Adrenal gland (tissue), 12 donors: Measurements from ENCODE around the gene VTN. TPM values are rescaled to one million over a fixed set of nuclear protein-coding genes. Genes with fewer than 3 reads are reported as not detected.

Experiments
- DNase-seq, 7 donors: peaks; one replicate each; pipeline ENCODE4 v3.0.0-alpha.2; 2019 to 2020
- H3K27ac ChIP-seq, 5 donors: fragments of 200-600 bp; sonication (generic) in 4 of 5; 1 replicate in 3 of 5; 2 replicates in 2 of 5; pipeline versions ENCODE4 v1.5.1 to v1.8.0; 2016 to 2020; ENCODE audit warnings: mild to moderate bottlenecking in 1 of 5
- H3K27me3 ChIP-seq: fragments of 200-600 bp; 2 replicates; pipeline ENCODE4 v1.8.0; 2021
- H3K36me3 ChIP-seq, 2 donors: fragments of 200-600 bp; replicated peaks in 1 of 2; 1 replicate in 1 of 2; 2 replicates in 1 of 2; pipeline versions ENCODE4 v1.5.1 to v1.8.0; 2018 to 2022
- H3K4me1 ChIP-seq, 2 donors: fragments of 200-600 bp; replicated peaks in 1 of 2; 1 replicate in 1 of 2; 2 replicates in 1 of 2; pipeline versions ENCODE4 v1.5.1 to v1.8.0; 2018 to 2021
- H3K4me3 ChIP-seq, 4 donors: fragments of 200-600 bp; sonication (generic) in 3 of 4; one replicate each; pipeline ENCODE4 v1.5.1; 2016 to 2018
- H3K9me3 ChIP-seq, 3 donors: fragments of 200-600 bp; sonication (generic) in 1 of 3; replicated peaks in 1 of 3; 1 replicate in 2 of 3; 2 replicates in 1 of 3; pipeline versions ENCODE4 v1.5.1 to v1.8.0; 2016 to 2021
- POLR2A ChIP-seq, 2 donors: fragments of 450-650 bp; IDR thresholded peaks; one replicate each; pipeline ENCODE4 v1.6.1; 2017; ENCODE audit warnings: antibody characterized with exemption in 2 of 2, mild to moderate bottlenecking in 2 of 2, moderate library complexity in 1 of 2
- WGBS, 4 donors: extraction: QIAGEN DNeasy Blood & Tissue Kit in 2 of 4; methylation state at CpG; one replicate each; pipeline versions ENCODE4 v1.1.5 to v1.1.7; 2013 to 2017; 5-methylcytosine and 5-hydroxymethylcytosine counted together
- intact Hi-C, 2 donors: fragments of 100-400 bp; cut with DNase I; formaldehyde crosslinking; loops; one replicate each; pipeline versions ENCODE4 v1.14.1 to v1.15.0; 2022 to 2023
- polyA plus RNA-seq, 3 donors: library from polyadenylated mRNA; stranded (reverse); fragments of 200-250 nt in 2 of 3; fragments of 350-450 nt in 1 of 3; fragmentation: Illumina TruSeq in 1 of 3; extraction: RNeasy Lipid Tissue Mini Kit (QIAGEN cat#74804) in 1 of 3; gene quantifications; one replicate each; pipeline ENCODE4 v1.2.3, GENCODE V29; 2013 to 2014
- total RNA-seq, 9 donors: library from RNA; depleted of rRNA in 4 of 9; stranded (reverse); fragments of >200 nt in 4 of 9; fragments of 120-200 nt in 1 of 9; fragmentation: NEBNext Ultra II Directional in 1 of 9; extraction: Animal tissue kit (Norgen Biotek cat#: 25700) in 1 of 9; gene quantifications; one replicate each; pipeline versions ENCODE4 v1.1.0 to v1.2.4, GENCODE V29; 2013 to 2023
- TF ChIP-seq, protein P1 (sequence below), 6 experiments: fragments of 450-650 bp in 4 of 6; fragments of 200-600 bp in 2 of 6; sonication (generic) in 1 of 6; IDR thresholded peaks; 1 replicate in 5 of 6; 2 replicates in 1 of 6; pipeline versions ENCODE4 v1.5.1 to v1.8.0; 2016 to 2021; ENCODE audit warnings: antibody characterized with exemption in 6 of 6, mild to moderate bottlenecking in 2 of 6, moderate library complexity in 1 of 6
- donor health status: healthy with polysubstance abuse.
- donor health status: Bipolar disorder and iron deficiency.
- donor health status: DM: yes; HTN: yes; CAD: no.
- donor health status: DM: no; HTN: no; CAD: no.
- donor health status: DM: no; HTN: no; CAD: no.
- donor health status: DM: yes; HTN: yes; CAD: no.

Gene VTN
- total and polyA plus RNA-seq, 12 donors = 5.5 to 470 (median 180) TPM

DNA sequence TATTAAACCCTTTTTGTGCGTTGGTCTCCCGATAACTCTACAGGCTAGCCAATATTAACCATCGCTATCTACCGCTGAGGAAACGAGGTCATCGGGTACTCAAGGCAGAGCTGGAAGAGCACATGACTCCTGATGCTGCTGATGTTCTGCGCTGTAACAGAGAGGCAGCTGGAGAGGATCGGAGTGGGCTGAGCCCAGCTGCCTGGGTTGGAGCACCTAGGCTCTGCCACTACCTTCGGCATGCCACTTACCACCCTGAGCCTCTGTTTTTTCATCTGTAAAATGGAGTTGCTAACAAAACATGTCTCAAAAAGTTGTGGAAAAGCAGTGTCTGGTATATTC lies 36.3 kb upstream of the VTN start:
- 15 to 29% (median 18%) methylated on average over 2 to 9 of the region's 9 CpGs for WGBS, 4 donors
- Histone ChIP-seq H3K4me1 (peaks cover 19 to 37% of the 10 kb centered on the region in 2 donors), H3K27me3 (no peaks in the 10 kb centered on the region), H3K36me3 (peaks cover 0 to 15% of the 10 kb centered on the region in 2 donors), H3K9me3 (no peaks in the 10 kb centered on the region), H3K4me3 (peak overlapping the region in 2 of 4 donors; percentile 70 to 85), H3K27ac (peak overlapping the region in 3 of 5 donors; percentile 62 to 84 (median 82))
- TF ChIP-seq POLR2A (IDR thresholded peaks at IDR 0.05) = no peak
- TF ChIP-seq, protein P1, sequence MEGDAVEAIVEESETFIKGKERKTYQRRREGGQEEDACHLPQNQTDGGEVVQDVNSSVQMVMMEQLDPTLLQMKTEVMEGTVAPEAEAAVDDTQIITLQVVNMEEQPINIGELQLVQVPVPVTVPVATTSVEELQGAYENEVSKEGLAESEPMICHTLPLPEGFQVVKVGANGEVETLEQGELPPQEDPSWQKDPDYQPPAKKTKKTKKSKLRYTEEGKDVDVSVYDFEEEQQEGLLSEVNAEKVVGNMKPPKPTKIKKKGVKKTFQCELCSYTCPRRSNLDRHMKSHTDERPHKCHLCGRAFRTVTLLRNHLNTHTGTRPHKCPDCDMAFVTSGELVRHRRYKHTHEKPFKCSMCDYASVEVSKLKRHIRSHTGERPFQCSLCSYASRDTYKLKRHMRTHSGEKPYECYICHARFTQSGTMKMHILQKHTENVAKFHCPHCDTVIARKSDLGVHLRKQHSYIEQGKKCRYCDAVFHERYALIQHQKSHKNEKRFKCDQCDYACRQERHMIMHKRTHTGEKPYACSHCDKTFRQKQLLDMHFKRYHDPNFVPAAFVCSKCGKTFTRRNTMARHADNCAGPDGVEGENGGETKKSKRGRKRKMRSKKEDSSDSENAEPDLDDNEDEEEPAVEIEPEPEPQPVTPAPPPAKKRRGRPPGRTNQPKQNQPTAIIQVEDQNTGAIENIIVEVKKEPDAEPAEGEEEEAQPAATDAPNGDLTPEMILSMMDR (IDR thresholded peaks at IDR 0.05) = no peak
- intact Hi-C loops = loop anchor here in 1 of 2 donors (10.0 kb wide), 1 partner anchor 58 kb away; no protein-coding TSS in a partner anchor
- DNase-seq = peak in 6 of 7 donors; percentile 33 to 64 (median 41)

DNA sequence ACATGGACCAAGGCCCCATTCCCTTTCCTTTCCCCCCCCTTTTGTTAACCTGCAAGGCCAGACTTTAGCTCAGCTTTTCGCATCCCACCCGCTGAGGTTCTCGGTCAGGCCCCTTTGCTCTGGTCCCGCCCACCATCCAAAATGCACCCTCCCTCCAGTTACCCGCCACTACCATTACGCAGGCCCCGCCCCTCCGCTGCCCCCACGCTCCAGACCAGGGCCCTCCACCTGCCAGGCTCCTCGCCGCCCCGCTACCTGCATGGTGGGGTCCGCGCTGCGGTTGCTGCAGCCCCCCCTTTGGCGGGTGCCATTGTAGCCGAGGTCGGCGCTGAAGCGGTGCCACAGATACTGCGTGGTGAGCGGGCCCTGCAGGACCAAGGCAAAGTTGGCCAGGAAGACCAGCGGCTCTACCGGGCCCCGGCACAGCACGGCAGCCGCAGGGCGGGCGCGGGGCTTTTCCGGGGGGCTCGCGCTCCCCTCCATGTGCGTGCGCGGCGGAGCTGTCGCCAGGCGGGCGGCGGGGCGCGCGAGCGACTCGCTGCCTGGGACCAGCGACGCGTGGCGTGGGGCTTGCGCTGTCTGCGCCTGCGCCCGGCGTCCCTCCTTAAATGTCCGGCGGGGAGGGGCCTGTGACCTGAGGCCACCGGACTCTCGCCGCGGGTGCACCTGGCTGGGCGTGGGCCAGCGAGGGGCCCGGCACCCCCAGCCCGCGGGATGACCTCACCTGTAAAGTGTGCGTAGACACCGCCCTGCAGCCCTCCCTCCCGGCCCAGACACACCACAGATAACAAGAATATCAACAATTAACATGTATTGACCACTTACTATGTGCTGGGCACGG lies 35.7 kb upstream of the VTN start, which contains the start of gene SLC46A1:
TSS of gene SLC46A1 (minus strand) at position 581 of the 841 bp plus-strand sequence. CDS start at position 483, 98 bp downstream.
- 0 to 1% (median 0%) methylated on average over 10 to 70 of the region's 70 CpGs for WGBS, 4 donors
- TF ChIP-seq POLR2A (IDR thresholded peaks at IDR 0.05) = peak in 1 of 2 donors; percentile 45
- TF ChIP-seq, protein P1 (IDR thresholded peaks at IDR 0.05) = no peak
- Histone ChIP-seq H3K27ac (peak within 1 kb of the TSS in 4 of 5 donors; percentile 57 to 84 (median 72)), H3K9me3 (no peaks in the 10 kb centered on the region), H3K36me3 (peaks cover 0 to 17% of the 10 kb centered on the region in 2 donors), H3K4me1 (peaks cover 19 to 37% of the 10 kb centered on the region in 2 donors), H3K27me3 (no peaks in the 10 kb centered on the region), H3K4me3 (peak within 1 kb of the TSS; percentile 25 to 85 (median 70))
- intact Hi-C loops = loop anchor here in 1 of 2 donors (10.0 kb wide), 1 partner anchor 59 kb away; no protein-coding TSS in a partner anchor
- peak; percentile 45 to 76 (median 67) for DNase-seq

DNA sequence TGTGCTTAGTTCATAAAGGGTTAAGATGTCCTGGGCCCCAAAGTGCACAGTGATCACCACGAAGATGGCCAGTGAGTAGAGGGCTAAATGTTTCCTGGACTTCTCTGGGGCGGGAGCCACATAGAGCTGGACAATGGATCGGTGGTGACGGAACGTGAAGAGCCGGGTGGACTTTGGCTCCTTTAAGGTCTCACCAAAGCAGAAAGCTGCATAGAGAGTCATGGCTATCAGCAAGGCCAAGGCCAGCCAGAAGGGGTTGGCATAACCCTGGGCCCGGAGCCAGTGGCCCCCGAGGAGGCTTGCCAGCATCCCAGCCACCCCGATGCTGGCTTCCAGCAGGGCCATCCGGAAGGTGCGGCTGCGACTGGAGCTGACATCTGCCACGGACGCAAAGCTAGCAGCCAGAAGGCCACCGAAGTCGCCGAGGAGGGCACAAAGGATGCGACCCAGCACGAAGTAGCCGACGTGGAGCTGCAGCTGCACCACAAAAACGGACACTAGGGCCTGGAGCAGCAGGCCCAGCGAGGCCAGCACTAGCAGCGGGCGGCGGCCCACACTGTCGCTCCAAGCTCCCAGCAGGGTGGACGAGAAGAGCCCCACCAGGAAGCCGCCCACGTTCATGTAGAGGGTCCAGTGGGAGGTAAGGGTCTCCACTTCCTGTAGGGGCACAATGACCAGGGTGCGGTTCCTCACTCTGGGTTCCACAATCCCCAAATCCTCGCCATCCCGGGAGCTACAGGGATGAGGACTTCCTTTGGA lies 34.9 kb upstream of the VTN start:
- no peaks in the 10 kb centered on the region for H3K27me3 ChIP-seq
- 23 to 39% (median 30%) methylated on average over 19 to 33 of the region's 33 CpGs for WGBS, 4 donors
- peak overlapping the region in 3 of 5 donors; percentile 62 to 84 (median 82) for H3K27ac ChIP-seq
- H3K4me3 ChIP-seq = peak overlapping the region; percentile 25 to 85 (median 70)
- peak in 6 of 7 donors; percentile 49 to 81 (median 66) for DNase-seq
- peaks cover 19 to 37% of the 10 kb centered on the region in 2 donors for H3K4me1 ChIP-seq
- intact Hi-C loops = loop anchor here in 1 of 2 donors (10.0 kb wide), 1 partner anchor 60 kb away; no protein-coding TSS in a partner anchor
- TF ChIP-seq POLR2A (IDR thresholded peaks at IDR 0.05) = peak in 1 of 2 donors; percentile 42
- TF ChIP-seq, protein P1 (IDR thresholded peaks at IDR 0.05) = peak in 2 of 6 experiments; percentile 5 to 13
- H3K36me3 ChIP-seq = peaks cover 0 to 25% of the 10 kb centered on the region in 2 donors
- no peaks in the 10 kb centered on the region for H3K9me3 ChIP-seq
